Endothelial cell of umbilical vein (primary cell): ENCODE data around the gene CCDC187. TPM values are rescaled to one million over a fixed set of nuclear protein-coding genes. Genes with fewer than 3 reads are reported as not detected.

Experiments used
- BruUV-seq: library from RNA; stranded (reverse); fragments of 400-500 nt; replicated peaks from 2 replicates; lab custom pipeline; 2021; lab: Mats Ljungman, UMichigan
- CTCF ChIA-PET: fragments of 300-600, 350-600 bp; sonication (Branson Sonifier 250); formaldehyde crosslinking; loops from one replicate; lab custom pipeline; 2021; ENCODE audit warnings: antibody characterized with exemption, inconsistent platforms; lab: Charles Lee
- POLR2A ChIA-PET: fragments of 300-600, 350-600 bp; sonication (Branson Sonifier 250); formaldehyde crosslinking; loops from one replicate; lab custom pipeline; 2021; ENCODE audit warnings: antibody characterized with exemption, inconsistent platforms; lab: Charles Lee
- DNase-seq: peaks from one replicate; pipeline ENCODE4 v3.0.0-alpha.2; 2011; ENCODE audit warnings: low read depth, low spot score
- FAIRE-seq: peaks from 2 replicates; lab custom pipeline; 2011; peaks lifted over from hg19 to GRCh38; lab: Jason Lieb, UNC
- H2AFZ ChIP-seq: 2 replicates; pipeline ENCODE4 v1.6.0; 2012; ENCODE audit warnings: low read depth, low read length, control low read depth, inconsistent platforms
- H3K27ac ChIP-seq: 2 replicates; pipeline ENCODE4 v1.5.1; 2011; ENCODE audit warnings: low read depth, mild to moderate bottlenecking, control low read depth, low read length, moderate library complexity; ENCODE audit not compliant: insufficient read depth
- H3K27me3 ChIP-seq, 2 experiments: 2 replicates each; pipeline versions ENCODE4 v1.6.0 to v1.6.1; 2011; ENCODE audit warnings: low read length in 2 of 2, mixed read lengths in 1 of 2; ENCODE audit not compliant: control insufficient read depth in 2 of 2, insufficient read depth in 2 of 2
- H3K36me3 ChIP-seq, 2 experiments: 2 replicates in 1 of 2; 3 replicates in 1 of 2; pipeline ENCODE4 v1.5.1; 2011; ENCODE audit warnings: low read length in 2 of 2, mild to moderate bottlenecking in 1 of 2, moderate library complexity in 1 of 2; ENCODE audit not compliant: control insufficient read depth in 2 of 2, insufficient read depth in 2 of 2; ENCODE audit errors: extremely low read depth in 1 of 2
- H3K4me1 ChIP-seq: 3 replicates; pipeline ENCODE4 v1.5.1; 2011; ENCODE audit warnings: mild to moderate bottlenecking, low read length; ENCODE audit not compliant: control insufficient read depth, insufficient read depth; ENCODE audit errors: extremely low read depth
- H3K4me2 ChIP-seq: 2 replicates; pipeline ENCODE4 v1.6.1; 2011; ENCODE audit warnings: low read length, control low read depth, mixed read lengths; ENCODE audit not compliant: insufficient read depth
- H3K4me3 ChIP-seq, 3 experiments: fragments of 200-600 bp in 1 of 3; sonication (generic), shearing (Covaris generic) in 1 of 3; replicated peaks in 1 of 3; 2 replicates each; pipeline ENCODE4 v1.5.1; 2011 to 2016; ENCODE audit warnings: control low read depth in 3 of 3, low read length in 3 of 3, mild to moderate bottlenecking in 2 of 3, inconsistent platforms in 1 of 3, low read depth in 1 of 3, moderate library complexity in 1 of 3; ENCODE audit not compliant: insufficient read depth in 1 of 3
- H3K79me2 ChIP-seq: 2 replicates; pipeline ENCODE4 v1.6.0; 2012; ENCODE audit warnings: low read length, inconsistent platforms; ENCODE audit not compliant: control insufficient read depth, insufficient read depth
- H3K9ac ChIP-seq: replicated peaks from 2 replicates; pipeline ENCODE3; 2011; ENCODE audit warnings: low read length, control low read depth; ENCODE audit not compliant: insufficient read depth; ENCODE audit errors: extremely low read depth
- H3K9me1 ChIP-seq: replicated peaks from 3 replicates; pipeline ENCODE4 v1.6.0; 2011; ENCODE audit warnings: mild to moderate bottlenecking, low read length; ENCODE audit not compliant: control insufficient read depth, insufficient read depth; ENCODE audit errors: extremely low read depth
- H3K9me3 ChIP-seq: replicated peaks from 2 replicates; pipeline ENCODE4 v1.5.1; 2012; ENCODE audit warnings: low read length, inconsistent platforms; ENCODE audit not compliant: control insufficient read depth, insufficient read depth
- H4K20me1 ChIP-seq: replicated peaks from 2 replicates; pipeline ENCODE3; 2011; ENCODE audit warnings: mild to moderate bottlenecking, low read length; ENCODE audit not compliant: control insufficient read depth, insufficient read depth; ENCODE audit errors: extremely low read depth
- EZH2 ChIP-seq: IDR thresholded peaks from 2 replicates; pipeline ENCODE4 v1.6.1; 2012; ENCODE audit warnings: borderline replicate concordance, low read depth, mild to moderate bottlenecking, moderate library complexity, low read length, inconsistent platforms; ENCODE audit not compliant: severe bottlenecking
- FOS ChIP-seq: IDR thresholded peaks from 2 replicates; pipeline ENCODE4 v1.6.1; 2011; ENCODE audit warnings: mild to moderate bottlenecking, low read length, moderate library complexity, borderline replicate concordance; ENCODE audit not compliant: insufficient read depth
- GATA2 ChIP-seq: IDR thresholded peaks from 2 replicates; pipeline ENCODE4 v1.7.0; 2011; ENCODE audit warnings: low read depth, mild to moderate bottlenecking, moderate library complexity, mixed read lengths, low read length; ENCODE audit not compliant: insufficient read length, insufficient read depth
- JUN ChIP-seq: IDR thresholded peaks from 2 replicates; pipeline ENCODE4 v1.6.1; 2011; ENCODE audit warnings: borderline replicate concordance, low read depth; ENCODE audit not compliant: insufficient read length, insufficient read depth
- MYC ChIP-seq: IDR thresholded peaks from one replicate; pipeline ENCODE4 v1.6.1; 2011; ENCODE audit warnings: mild to moderate bottlenecking, low read depth, low read length
- POLR2A ChIP-seq: IDR thresholded peaks from 2 replicates; pipeline ENCODE4 v1.6.1; 2012; ENCODE audit warnings: low read depth, mild to moderate bottlenecking, control low read depth, low read length
- POLR2AphosphoS5 ChIP-seq: IDR thresholded peaks from 2 replicates; pipeline ENCODE4 v1.6.1; 2012; ENCODE audit warnings: low read depth, mild to moderate bottlenecking, control low read depth, low read length, moderate library complexity; ENCODE audit not compliant: insufficient read depth
- dilution Hi-C: fragments of 300-500 bp; cut with MboI; formaldehyde crosslinking; loops from one replicate; pipeline ENCODE4 v1.15.0; 2019; ENCODE audit warnings: low sequenced_read_pairs; ENCODE audit not compliant: extremely low pct_ligation_motif_present
- intact Hi-C: fragments of 100-400 bp; cut with micrococcal nuclease; formaldehyde crosslinking; loops from one replicate; pipeline ENCODE4 v1.10.0; 2022
- polyA plus RNA-seq, 4 experiments: library from polyadenylated mRNA; depleted of rRNA in 3 of 4; stranded (reverse) in 3 of 4; unstranded in 1 of 4; fragments of >200 nt; gene quantifications; 2 replicates each; pipeline versions ENCODE4 v1.2.1 to v1.2.3, GENCODE V29; 2011 to 2012; ENCODE audit warnings: missing spikeins in 1 of 4
- total RNA-seq: library from RNA; stranded (reverse); gene quantifications from 2 replicates; pipeline ENCODE4 v1.2.3, GENCODE V29; 2021
- TF ChIP-seq, protein P1 (sequence below), 2 donors: IDR thresholded peaks; 1 replicate in 1 of 2; 2 replicates in 1 of 2; pipeline ENCODE4 v1.5.1; 2011; ENCODE audit warnings: low read length in 2 of 2, mild to moderate bottlenecking in 2 of 2, moderate library complexity in 2 of 2, control low read depth in 1 of 2, inconsistent platforms in 1 of 2, low read depth in 1 of 2; ENCODE audit not compliant: insufficient read depth in 1 of 2; ENCODE audit errors: extremely low read depth in 1 of 2

CCDC187 gene
- total and polyA plus RNA-seq, 2 donors (not counting 3 experiments of a cell fraction or from before 2014, with no cell fraction given): not detected

GRCh38 chr9:136260936-136261472, 42.9 kb downstream of the CCDC187 start:
- FAIRE-seq: no peak
- ChIA-PET CTCF (interaction anchor here (0.7 to 1.1 kb wide), 2 partner anchors 10 to 139 kb away, joined by 3 read pairs; no protein-coding TSS in a partner anchor), POLR2A (no interaction called here)
- DNase-seq: no peak
- H3K79me2 ChIP-seq: no peaks in the 10 kb centered on the region
- no peaks in the 10 kb centered on the region for H3K4me1 ChIP-seq
- dilution Hi-C loops (no loop called here), intact Hi-C loops (no loop called here)
- H2AFZ ChIP-seq: no peak overlapping the region
- H3K27ac ChIP-seq: no peak overlapping the region
- no peak overlapping the region for H3K4me3 ChIP-seq
- H3K27me3 ChIP-seq: no peaks in the 10 kb centered on the region
- H3K9ac ChIP-seq: no peak overlapping the region
- H3K9me1 ChIP-seq: no peaks in the 10 kb centered on the region
- TF ChIP-seq FOS: no peak
- TF ChIP-seq, protein P1, sequence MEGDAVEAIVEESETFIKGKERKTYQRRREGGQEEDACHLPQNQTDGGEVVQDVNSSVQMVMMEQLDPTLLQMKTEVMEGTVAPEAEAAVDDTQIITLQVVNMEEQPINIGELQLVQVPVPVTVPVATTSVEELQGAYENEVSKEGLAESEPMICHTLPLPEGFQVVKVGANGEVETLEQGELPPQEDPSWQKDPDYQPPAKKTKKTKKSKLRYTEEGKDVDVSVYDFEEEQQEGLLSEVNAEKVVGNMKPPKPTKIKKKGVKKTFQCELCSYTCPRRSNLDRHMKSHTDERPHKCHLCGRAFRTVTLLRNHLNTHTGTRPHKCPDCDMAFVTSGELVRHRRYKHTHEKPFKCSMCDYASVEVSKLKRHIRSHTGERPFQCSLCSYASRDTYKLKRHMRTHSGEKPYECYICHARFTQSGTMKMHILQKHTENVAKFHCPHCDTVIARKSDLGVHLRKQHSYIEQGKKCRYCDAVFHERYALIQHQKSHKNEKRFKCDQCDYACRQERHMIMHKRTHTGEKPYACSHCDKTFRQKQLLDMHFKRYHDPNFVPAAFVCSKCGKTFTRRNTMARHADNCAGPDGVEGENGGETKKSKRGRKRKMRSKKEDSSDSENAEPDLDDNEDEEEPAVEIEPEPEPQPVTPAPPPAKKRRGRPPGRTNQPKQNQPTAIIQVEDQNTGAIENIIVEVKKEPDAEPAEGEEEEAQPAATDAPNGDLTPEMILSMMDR (IDR thresholded peaks at IDR 0.05; ENCODE audit: extremely low read depth in 1 of 2, insufficient read depth in 1 of 2, low read depth in 1 of 2, low read length in 2 of 2): no peak
- no peak for TF ChIP-seq POLR2A
- no peak for TF ChIP-seq POLR2AphosphoS5
- TF ChIP-seq JUN: no peak
- no peak for TF ChIP-seq EZH2
- no peak for TF ChIP-seq MYC
- TF ChIP-seq GATA2: no peak
- no peaks in the 10 kb centered on the region for H4K20me1 ChIP-seq
- H3K36me3 ChIP-seq: no peaks in the 10 kb centered on the region
- no peaks in the 10 kb centered on the region for H3K9me3 ChIP-seq
- BruUV-seq: no TSS peak
- H3K4me2 ChIP-seq: no peak overlapping the region
